Cardiac muscle cell (in vitro differentiated cells and primary cell): ENCODE results near the gene OPN5. TPM values are rescaled to one million over a fixed set of nuclear protein-coding genes. Genes with fewer than 3 reads are reported as not detected.
A peak's percentile ranks its signal among the peaks of the same experiment; 100 is the strongest.
"Not testable (repeated sequence)": the region's sequence is repeated elsewhere in the genome, so short reads cannot be mapped to it uniquely, and the experiment has no call there.

ENCODE experiments used
- DNase-seq, 2 donors: peaks; one replicate each; pipeline versions ENCODE4 v3.0.0 to v3.0.0-alpha.2; 2010 to 2017; ENCODE audit warnings: low read depth in 1 of 2, low spot score in 1 of 2
- H3K27ac ChIP-seq: fragments of 200-600 bp; sonication (generic); 2 replicates; pipeline ENCODE4 v1.5.1; 2016
- H3K27me3 ChIP-seq: fragments of 200-600 bp; sonication (generic); 2 replicates; pipeline ENCODE4 v1.6.0; 2016; ENCODE audit warnings: control low read depth
- H3K36me3 ChIP-seq: fragments of 200-600 bp; sonication (generic); 2 replicates; pipeline ENCODE4 v1.5.1; 2016; ENCODE audit warnings: control low read depth
- H3K4me1 ChIP-seq: fragments of 200-600 bp; sonication (generic); 2 replicates; pipeline ENCODE4 v1.8.1; 2017; ENCODE audit warnings: low read depth, mild to moderate bottlenecking, mixed run types
- H3K4me3 ChIP-seq: fragments of 200-600 bp; sonication (generic); 2 replicates; pipeline ENCODE4 v1.5.1; 2016; ENCODE audit warnings: mild to moderate bottlenecking
- H3K9me3 ChIP-seq: fragments of 200-600 bp; sonication (generic); 2 replicates; pipeline ENCODE4 v1.5.1; 2017; ENCODE audit warnings: low read depth, mild to moderate bottlenecking, control low read depth
- polyA plus RNA-seq: library from polyadenylated mRNA; unstranded; fragments of >200 nt; fragmentation: Nextera tagmentation; extraction: Ambion mirVana; gene quantifications from 2 replicates; pipeline ENCODE4 v1.2.1, GENCODE V29; 2016
- total RNA-seq: library from RNA; depleted of rRNA; stranded (reverse); fragments of >200 nt; gene quantifications from 2 replicates; pipeline ENCODE4 v1.2.3, GENCODE V29; 2016
- TF ChIP-seq, protein P1 (sequence below): IDR thresholded peaks from 2 replicates; pipeline ENCODE4 v1.5.1; 2012; ENCODE audit warnings: low read depth, mild to moderate bottlenecking, low read length

The OPN5 gene
- total and polyA plus RNA-seq, 2 experiments from 2014 or later = not detected

DNA sequence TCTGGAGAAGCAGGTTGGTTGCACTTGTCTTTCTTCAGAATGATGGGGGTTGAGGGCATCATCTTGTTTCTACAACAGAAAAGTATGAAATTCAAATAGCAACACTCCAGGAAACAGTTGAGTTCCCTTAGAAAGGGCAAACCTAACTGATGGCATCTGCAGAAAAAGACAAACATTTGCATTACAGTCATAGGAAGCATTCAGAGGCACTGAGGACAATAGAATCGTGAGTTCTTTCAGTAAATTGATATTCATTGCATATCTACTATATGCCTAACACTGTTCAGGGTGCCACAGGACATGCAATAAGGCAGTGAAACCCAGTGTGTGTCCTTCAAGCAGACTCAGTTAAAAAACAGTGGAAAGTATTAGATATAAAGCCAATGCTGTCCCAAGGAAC, 41.1 kb upstream of the OPN5 start:
- Histone ChIP-seq H3K9me3 (no peaks in the 10 kb centered on the region), H3K4me1 (no peaks in the 10 kb centered on the region), H3K4me3 (no peak overlapping the region), H3K27ac (no peak overlapping the region), H3K27me3 (no peaks in the 10 kb centered on the region), H3K36me3 (no peaks in the 10 kb centered on the region)
- DNase-seq = no peak
- TF ChIP-seq, protein P1, sequence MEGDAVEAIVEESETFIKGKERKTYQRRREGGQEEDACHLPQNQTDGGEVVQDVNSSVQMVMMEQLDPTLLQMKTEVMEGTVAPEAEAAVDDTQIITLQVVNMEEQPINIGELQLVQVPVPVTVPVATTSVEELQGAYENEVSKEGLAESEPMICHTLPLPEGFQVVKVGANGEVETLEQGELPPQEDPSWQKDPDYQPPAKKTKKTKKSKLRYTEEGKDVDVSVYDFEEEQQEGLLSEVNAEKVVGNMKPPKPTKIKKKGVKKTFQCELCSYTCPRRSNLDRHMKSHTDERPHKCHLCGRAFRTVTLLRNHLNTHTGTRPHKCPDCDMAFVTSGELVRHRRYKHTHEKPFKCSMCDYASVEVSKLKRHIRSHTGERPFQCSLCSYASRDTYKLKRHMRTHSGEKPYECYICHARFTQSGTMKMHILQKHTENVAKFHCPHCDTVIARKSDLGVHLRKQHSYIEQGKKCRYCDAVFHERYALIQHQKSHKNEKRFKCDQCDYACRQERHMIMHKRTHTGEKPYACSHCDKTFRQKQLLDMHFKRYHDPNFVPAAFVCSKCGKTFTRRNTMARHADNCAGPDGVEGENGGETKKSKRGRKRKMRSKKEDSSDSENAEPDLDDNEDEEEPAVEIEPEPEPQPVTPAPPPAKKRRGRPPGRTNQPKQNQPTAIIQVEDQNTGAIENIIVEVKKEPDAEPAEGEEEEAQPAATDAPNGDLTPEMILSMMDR = no peak

DNA sequence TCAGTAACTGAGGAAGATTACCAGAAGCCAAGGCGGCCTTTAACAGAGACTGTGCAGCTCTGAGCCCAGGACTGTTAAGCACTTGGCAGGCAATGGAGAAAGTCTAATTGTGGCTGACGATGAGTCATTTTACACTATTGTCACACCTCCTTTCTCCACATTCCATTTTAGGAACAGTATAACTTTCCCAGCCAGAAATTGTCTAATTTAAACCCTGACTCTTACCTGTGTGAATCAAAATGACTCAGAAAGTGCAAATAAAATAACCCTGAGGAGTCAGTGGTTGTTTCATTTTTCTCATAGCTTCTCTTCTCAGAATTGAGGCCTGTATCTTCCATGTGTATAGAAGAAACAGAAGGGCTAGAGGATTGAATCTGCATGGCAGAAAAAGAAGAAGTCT, 40.0 kb upstream of the OPN5 start:
- no peak overlapping the region for H3K27ac ChIP-seq
- peak in 1 of 2 donors; percentile 63 for DNase-seq
- H3K4me3 ChIP-seq = no peak overlapping the region
- TF ChIP-seq, protein P1 = no peak
- H3K4me1 ChIP-seq = no peaks in the 10 kb centered on the region
- no peaks in the 10 kb centered on the region for H3K27me3 ChIP-seq
- no peaks in the 10 kb centered on the region for H3K9me3 ChIP-seq
- H3K36me3 ChIP-seq = no peaks in the 10 kb centered on the region

DNA sequence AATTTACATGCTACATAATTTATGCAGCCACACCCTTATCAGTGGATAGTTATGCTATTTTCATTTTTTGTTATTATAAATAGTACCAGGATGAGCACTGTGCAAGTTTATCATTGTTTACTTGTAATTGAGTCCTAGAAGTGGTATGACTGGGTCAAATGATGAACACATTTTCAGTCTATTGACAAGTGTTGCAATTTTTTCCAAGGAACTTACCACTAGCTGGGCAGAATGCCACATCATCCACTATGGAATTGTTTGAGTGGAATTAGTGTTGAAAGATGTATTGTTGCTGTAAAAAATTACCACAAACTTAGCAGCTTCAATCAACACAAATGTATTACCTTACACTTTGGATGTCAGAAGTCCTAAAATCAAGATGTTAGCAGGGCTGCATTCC, 38.1 kb upstream of the OPN5 start:
- peak in 1 of 2 donors; percentile 77 for DNase-seq
- Histone ChIP-seq H3K4me3 (no peak overlapping the region), H3K27ac (no peak overlapping the region), H3K9me3 (no peaks in the 10 kb centered on the region), H3K36me3 (no peaks in the 10 kb centered on the region), H3K27me3 (no peaks in the 10 kb centered on the region), H3K4me1 (no peaks in the 10 kb centered on the region)
- TF ChIP-seq, protein P1 = no peak

DNA sequence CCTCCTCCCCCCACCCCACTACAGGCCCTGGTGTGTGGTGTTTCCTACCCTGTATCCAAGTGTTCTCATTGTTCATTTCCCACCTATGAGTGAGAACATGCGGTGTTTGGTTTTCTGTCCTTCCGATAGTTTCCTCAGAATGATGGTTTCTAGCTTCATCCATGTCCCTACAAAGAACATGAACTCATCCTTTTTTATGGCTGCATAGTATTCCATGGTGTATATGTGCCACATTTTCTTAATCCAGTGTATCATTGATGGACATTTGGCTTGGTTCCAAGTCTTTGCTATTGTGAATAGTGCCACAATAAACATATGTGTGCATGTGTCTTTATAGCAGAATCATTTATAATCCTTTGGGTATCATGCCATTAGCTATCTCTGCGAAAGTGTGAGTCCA, 36.6 kb upstream of the OPN5 start:
- H3K27me3 ChIP-seq, H3K36me3 ChIP-seq, H3K9me3 ChIP-seq, H3K4me1 ChIP-seq, H3K4me3 ChIP-seq, DNase-seq, H3K27ac ChIP-seq: not testable (repeated sequence)

DNA sequence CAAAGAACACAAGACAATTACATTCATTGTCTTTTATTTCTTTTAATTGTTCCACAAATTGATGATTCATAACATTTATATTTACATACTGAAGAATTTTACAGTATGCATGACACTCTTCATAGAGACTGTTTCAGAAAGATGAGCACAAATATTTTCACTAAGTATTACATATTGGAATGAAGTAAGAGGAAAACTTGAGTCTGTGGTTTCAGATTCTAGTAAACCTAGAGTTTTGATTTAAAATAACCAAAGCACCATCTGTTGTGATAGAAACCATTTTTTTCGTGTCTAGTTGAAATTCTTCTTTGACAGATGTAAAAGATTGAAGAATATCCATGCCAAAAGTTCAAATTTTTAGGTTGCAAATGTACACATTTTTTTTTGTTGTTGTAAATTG, 32.1 kb upstream of the OPN5 start:
- Histone ChIP-seq H3K27ac (no peak overlapping the region), H3K9me3 (no peaks in the 10 kb centered on the region), H3K4me3 (no peak overlapping the region), H3K27me3 (no peaks in the 10 kb centered on the region), H3K4me1 (no peaks in the 10 kb centered on the region), H3K36me3 (no peaks in the 10 kb centered on the region)
- TF ChIP-seq, protein P1 = no peak
- no peak for DNase-seq

DNA sequence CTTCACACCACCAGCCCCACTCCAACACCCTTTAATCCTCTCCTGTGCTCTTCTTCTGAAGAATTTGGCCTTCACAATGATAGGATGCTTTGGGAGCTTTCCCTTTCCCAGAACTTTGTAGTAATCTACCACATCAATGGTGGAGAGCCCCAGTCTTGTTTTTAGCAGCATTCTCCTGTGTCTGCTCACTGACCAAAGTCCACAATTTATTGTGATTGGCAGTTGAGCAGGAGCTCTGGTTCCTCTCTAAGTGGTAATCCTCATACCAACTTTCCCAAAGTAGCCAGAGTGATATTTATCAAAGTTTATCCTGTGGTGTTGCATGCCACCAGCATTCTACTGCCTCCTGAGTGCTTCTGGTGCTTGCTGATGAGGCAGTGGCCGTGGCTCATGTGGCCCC, 29.0 kb upstream of the OPN5 start:
- H3K27ac ChIP-seq = no peak overlapping the region
- H3K4me3 ChIP-seq = no peak overlapping the region
- H3K9me3 ChIP-seq = no peaks in the 10 kb centered on the region
- no peaks in the 10 kb centered on the region for H3K4me1 ChIP-seq
- DNase-seq = no peak
- TF ChIP-seq, protein P1 = no peak
- no peaks in the 10 kb centered on the region for H3K27me3 ChIP-seq
- no peaks in the 10 kb centered on the region for H3K36me3 ChIP-seq
